Measurements from ENCODE around the gene PTGS1.

PTGS1 gene

GRCh38 chr9:122367774-122368460 lies 2.9 kb upstream of the PTGS1 start:
- no peak for DNase-seq
- in situ Hi-C loops (cut with HindIII; ENCODE audit: low pct_ligation_motif_present, low pct_unique_long_range_greater_than_20kb, low sequenced_read_pairs), result no loop called here

DNA sequence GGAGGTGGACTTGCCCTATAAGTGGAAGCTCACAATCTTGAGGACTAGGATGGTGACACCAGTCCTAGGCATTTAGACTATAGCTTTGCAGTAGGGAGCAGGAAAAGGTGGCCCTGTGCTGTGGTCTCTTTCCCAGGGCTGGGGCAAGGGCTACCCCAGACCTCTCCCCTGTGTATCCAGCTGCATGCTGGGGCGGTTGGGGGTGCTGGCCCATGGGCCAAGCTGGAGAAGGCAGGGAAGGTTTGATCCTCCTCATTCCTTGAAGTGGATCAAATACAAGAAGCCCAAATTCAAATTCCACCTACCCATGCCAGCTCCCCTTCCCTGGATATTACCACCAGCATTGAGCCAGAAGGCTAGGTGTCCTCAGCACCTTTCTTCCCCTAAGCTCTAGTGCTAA lies 2.2 kb upstream of the PTGS1 start:
- in situ Hi-C loops (cut with HindIII; ENCODE audit: low pct_ligation_motif_present, low pct_unique_long_range_greater_than_20kb, low sequenced_read_pairs), result no loop called here
- DNase-seq, result no peak

DNA sequence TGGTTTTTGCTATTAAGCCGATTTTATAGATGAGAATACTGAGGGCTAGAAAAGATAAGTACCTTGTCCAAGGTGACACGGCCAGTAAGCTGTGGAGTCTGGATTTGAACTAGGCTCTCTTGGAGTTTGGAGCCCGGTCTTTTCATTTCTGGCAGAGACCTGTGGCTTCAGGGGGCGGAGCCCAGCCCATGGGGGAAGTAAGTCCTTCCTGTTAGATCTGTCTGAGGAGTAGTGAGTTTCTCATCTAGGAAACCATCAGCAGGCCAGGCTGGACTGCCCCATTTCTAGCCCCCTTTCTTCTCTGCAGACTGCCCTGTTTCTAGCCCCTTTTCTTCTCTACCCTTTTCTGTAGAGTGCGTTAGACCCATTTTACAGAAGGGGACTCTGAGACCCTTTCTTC lies 521 bp upstream of the PTGS1 start:
- no peak for DNase-seq
- in situ Hi-C loops (cut with HindIII; ENCODE audit: low pct_ligation_motif_present, low pct_unique_long_range_greater_than_20kb, low sequenced_read_pairs), result no loop called here

- DNase-seq, result no peak
- in situ Hi-C loops (cut with HindIII; ENCODE audit: low pct_ligation_motif_present, low pct_unique_long_range_greater_than_20kb, low sequenced_read_pairs), result no loop called here
Measured at GRCh38 chr9:122371846-122372245, 1.0 kb downstream of the PTGS1 start.

DNA sequence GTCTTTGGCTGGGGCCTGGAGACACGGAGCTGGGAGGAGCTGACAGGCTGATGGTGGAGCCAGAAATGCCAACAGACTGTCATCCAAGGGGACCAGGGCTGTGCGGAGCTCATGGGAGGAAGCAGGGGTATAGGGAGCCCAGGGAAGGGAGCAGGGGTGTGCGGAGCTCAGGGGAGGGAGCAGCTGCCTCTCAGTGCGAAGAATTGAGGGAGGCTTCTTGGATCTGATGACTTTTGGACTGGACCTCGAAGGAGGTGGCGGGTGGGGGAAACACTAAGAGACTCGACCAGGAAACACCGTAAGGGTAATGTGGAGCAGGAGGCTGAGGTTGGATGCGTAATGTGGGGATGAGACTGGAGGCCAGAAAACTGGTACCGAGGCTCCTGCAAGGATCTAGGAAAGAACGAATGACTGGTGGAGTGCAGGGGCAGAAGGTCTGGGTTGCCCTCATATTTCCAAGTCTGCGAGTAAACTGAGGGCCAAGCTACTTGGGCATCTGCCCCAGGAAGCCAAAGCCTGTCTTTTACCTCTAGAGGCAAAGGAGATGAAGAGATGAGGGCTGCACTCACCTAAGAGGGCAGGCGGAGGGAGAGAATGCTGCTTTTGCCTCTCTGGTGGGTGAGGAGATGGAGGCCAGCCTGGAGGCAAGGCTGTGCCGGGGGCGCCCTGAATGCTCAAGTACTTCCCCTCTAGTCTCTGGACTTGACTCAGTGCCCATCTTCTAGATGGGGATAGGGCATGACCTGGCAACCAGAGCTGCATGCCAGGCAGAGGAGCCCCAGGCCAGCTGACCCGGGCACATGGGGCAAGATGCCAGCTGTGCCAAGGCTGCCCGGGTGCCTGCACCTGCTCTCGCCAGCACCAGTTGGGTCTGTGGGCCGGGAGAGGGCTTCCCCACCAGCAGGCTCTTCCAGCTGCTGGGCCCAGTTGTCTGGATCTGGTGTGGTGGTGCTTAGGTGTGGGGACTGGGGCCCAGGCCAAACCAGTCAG lies 2.3 kb downstream of the PTGS1 start:
- in situ Hi-C loops (cut with HindIII; ENCODE audit: low pct_ligation_motif_present, low pct_unique_long_range_greater_than_20kb, low sequenced_read_pairs), result no loop called here
- no peak for DNase-seq

DNA sequence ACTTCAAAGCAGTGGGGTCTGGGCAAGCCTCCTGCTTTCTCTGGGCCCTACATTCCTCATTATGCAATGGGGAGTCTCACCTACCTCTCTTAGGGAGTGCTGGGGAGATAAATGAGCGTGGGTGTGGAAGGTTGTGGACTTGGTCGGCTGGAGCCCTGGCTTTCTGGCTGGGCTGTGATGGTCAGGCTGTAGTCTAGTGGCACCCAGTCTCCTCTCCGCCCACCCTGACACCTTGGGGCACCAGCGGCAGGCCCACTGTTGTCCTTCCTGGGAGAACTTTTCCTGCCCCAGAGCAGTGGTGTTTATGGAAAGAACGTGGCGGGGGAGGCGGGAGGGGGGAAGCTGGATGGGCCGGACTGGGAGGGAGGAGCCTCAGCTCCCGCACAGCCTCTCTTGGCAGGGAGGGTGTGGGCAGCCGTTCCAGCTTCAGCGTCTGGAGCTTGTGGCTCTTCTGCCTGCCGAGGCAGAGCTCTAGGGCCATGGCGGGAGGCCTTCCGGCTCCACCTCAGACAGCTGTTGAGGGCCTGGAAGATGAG lies 4.1 kb downstream of the PTGS1 start:
- no peak for DNase-seq
- in situ Hi-C loops (cut with HindIII; ENCODE audit: low pct_ligation_motif_present, low pct_unique_long_range_greater_than_20kb, low sequenced_read_pairs), result no loop called here

DNA sequence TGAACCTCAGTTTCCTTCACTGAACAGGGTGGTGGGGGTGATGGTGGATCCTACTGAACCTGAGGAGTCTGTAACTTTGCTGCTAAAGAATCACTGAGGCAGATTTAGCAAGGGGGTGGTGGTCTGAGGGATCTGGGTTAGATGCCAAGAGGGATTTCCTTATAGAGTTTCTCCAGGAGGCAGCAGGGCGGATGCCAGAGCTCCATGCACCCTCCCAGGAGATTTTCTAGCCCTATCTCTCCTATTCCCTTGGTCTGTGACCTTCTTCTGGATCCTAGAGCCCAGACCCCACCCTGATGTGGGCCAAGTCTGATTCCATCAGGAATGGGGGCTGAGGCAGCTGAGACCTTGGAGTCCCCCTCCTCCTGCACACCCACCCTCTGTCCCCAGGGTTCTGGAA lies 6.0 kb downstream of the PTGS1 start:
- no peak for DNase-seq
- in situ Hi-C loops (cut with HindIII; ENCODE audit: low pct_ligation_motif_present, low pct_unique_long_range_greater_than_20kb, low sequenced_read_pairs), result no loop called here

GRCh38 chr9:122377241-122378164 lies 6.7 kb downstream of the PTGS1 start:
- in situ Hi-C loops (cut with HindIII; ENCODE audit: low pct_ligation_motif_present, low pct_unique_long_range_greater_than_20kb, low sequenced_read_pairs), result no loop called here
- no peak for DNase-seq

DNA sequence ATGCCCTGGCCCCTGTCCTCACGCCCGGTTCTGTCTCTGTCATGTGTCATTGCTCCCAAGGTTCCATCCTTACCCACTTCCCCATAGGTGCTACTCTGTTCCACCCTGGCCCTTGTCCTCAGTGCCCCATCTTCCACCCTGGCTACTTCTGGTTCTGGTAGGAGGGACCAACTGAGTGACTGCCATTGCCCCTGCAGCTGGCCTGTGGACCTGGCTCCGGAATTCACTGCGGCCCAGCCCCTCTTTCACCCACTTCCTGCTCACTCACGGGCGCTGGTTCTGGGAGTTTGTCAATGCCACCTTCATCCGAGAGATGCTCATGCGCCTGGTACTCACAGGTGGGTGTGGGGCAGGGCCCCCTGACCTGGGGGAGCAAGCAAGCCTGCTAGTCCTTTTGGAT lies 7.4 kb downstream of the PTGS1 start:
- in situ Hi-C loops (cut with HindIII; ENCODE audit: low pct_ligation_motif_present, low pct_unique_long_range_greater_than_20kb, low sequenced_read_pairs), result no loop called here
- no peak for DNase-seq

DNA sequence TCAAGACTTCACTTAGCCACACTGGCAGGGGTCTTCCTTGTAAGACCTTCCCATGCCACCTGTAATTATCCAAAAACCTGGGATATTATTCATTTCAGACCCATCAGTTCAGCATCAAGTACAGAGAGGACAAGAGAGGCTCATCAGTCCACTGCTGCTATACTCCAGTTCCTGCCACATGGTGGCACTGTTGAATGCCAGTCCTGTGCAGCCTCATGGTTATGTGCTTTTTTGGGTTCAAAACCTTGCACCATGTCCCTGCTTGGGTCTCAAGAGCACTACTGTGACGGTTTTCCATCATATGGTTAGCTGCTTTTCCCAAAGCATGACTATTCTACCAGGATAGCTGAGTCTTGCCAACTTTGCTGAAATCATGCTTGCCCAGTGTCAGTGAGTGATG lies 8.5 kb downstream of the PTGS1 start:
- in situ Hi-C loops (cut with HindIII; ENCODE audit: low pct_ligation_motif_present, low pct_unique_long_range_greater_than_20kb, low sequenced_read_pairs), result no loop called here
- DNase-seq, result peak; percentile 22

- in situ Hi-C loops (cut with HindIII; ENCODE audit: low pct_ligation_motif_present, low pct_unique_long_range_greater_than_20kb, low sequenced_read_pairs), result no loop called here
- DNase-seq, result no peak
Measured at GRCh38 chr9:122380293-122380692, 9.5 kb downstream of the PTGS1 start.

DNA sequence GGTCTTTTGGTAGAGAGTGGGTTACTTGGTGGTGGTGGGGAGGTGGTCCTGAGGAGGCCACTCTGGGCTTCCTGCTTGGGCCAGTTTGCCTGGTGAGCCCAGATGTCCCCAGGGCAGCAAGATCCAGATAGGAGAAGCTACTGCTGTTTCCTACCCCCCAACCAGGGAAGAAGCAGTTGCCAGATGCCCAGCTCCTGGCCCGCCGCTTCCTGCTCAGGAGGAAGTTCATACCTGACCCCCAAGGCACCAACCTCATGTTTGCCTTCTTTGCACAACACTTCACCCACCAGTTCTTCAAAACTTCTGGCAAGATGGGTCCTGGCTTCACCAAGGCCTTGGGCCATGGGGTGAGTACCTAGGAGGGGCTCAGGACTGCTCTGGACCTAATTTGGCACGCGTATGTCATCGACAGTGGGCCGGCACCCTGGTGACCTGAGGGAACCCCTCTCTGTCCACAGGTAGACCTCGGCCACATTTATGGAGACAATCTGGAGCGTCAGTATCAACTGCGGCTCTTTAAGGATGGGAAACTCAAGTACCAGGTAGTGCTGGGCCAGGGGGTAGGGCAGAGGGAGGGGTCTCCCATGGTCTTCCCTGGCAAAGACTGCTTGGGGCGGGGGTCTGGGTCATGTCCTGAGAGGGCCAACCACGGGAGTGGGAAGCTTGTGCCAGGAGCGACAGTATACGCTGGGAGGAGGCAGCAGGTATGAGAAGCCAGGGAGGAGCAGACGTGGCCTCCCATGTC lies 10.6 kb downstream of the PTGS1 start:
- DNase-seq, result no peak
- in situ Hi-C loops (cut with HindIII; ENCODE audit: low pct_ligation_motif_present, low pct_unique_long_range_greater_than_20kb, low sequenced_read_pairs), result no loop called here

DNA sequence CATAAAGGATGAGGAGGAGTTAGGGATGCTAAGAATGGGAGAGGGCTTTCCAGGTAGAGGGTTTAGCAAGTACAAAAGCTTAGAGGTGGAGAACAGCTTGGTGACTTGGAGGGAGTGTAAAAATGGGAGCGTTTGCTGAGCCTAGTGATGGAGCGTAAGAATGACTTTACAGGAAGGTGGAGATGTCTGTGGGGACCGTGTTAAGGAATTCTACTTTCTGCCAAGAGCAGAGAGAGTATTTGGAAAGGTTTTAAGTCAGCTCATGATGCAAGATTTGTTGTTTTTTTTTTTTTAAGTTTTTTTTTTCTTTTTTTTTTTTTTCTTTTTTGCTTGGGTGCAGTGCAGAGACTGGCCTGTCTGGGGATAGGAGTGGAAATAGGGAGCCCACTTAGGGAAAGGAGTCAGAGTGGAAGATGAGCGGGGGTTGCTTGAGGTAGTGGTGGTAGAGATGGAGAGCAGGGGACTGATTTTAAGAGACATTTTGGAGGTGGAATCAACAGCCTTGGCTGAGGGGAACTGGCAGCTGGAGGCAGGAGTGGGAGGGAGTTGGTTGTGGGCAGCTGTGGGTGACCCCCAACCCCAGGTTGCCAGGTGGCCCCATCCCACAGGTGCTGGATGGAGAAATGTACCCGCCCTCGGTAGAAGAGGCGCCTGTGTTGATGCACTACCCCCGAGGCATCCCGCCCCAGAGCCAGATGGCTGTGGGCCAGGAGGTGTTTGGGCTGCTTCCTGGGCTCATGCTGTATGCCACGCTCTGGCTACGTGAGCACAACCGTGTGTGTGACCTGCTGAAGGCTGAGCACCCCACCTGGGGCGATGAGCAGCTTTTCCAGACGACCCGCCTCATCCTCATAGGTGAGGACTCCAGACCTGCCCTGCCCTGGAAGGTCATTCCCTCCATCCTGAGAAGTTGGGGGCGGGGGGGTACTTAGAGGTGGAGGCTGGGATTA lies 12.4 kb downstream of the PTGS1 start:
- in situ Hi-C loops (cut with HindIII; ENCODE audit: low pct_ligation_motif_present, low pct_unique_long_range_greater_than_20kb, low sequenced_read_pairs), result no loop called here
- peak; percentile 23 for DNase-seq

DNA sequence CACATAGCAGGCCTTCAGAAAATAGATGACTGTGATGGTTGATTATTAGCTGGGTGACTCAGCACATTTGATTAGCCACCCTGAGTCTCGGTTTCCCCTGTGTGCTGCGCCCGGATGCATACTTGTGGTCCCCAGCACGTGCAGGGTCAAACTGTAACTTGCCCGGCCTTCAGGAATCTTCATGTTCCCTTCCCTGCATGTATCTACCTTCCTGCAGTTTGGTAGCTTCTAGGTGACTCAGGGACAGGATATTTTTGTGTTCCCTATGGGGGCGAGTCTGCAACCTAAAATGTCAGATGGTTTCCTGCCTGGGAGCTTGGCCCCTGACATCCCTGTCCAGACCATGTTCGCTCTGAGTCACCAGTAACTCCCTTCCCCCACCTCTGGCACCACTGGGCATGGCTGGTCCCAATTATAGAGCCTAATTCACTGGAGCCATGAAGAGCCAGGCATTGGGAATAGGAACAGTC lies 13.2 kb downstream of the PTGS1 start:
- in situ Hi-C loops (cut with HindIII; ENCODE audit: low pct_ligation_motif_present, low pct_unique_long_range_greater_than_20kb, low sequenced_read_pairs), result no loop called here
- peak; percentile 82 for DNase-seq

- in situ Hi-C loops (cut with HindIII; ENCODE audit: low pct_ligation_motif_present, low pct_unique_long_range_greater_than_20kb, low sequenced_read_pairs), result no loop called here
- DNase-seq, result no peak
Measured at GRCh38 chr9:122386311-122386872, 15.6 kb downstream of the PTGS1 start.

DNA sequence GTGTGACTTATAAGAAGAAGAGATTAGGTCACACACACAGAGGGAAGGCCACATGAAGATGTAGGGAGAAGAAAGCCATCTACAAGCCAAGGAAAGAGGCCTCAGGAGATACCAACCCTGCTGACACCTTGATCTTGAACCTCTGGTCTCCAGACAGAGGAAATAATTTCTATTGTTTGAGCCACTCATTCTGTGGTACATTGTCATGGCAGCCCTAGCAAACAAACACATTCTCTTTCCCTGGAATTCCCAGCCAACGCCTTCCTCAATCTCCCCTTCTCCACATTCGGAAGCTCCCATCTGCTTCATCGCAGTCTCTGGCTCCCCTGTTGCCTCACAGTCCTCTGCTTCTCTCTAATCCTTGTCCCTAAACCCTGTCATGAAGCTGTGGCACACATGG lies 16.7 kb downstream of the PTGS1 start:
- no peak for DNase-seq
- in situ Hi-C loops (cut with HindIII; ENCODE audit: low pct_ligation_motif_present, low pct_unique_long_range_greater_than_20kb, low sequenced_read_pairs), result no loop called here

GRCh38 chr9:122389195-122389594 lies 18.4 kb downstream of the PTGS1 start:
- DNase-seq, result no peak
- in situ Hi-C loops (cut with HindIII; ENCODE audit: low pct_ligation_motif_present, low pct_unique_long_range_greater_than_20kb, low sequenced_read_pairs), result no loop called here

Measured in ACHN (cell line).